GM10248 (cell line): ENCODE measurements around the gene LYSMD1.

Experiments used
- CTCF ChIA-PET: fragments of 300-600 bp; sonication (Branson Sonifier 250); formaldehyde crosslinking; extraction: SDS; loops from one replicate; lab custom pipeline; 2021; ENCODE audit warnings: antibody characterized with exemption; lab: Yijun Ruan, JAX
- POLR2A ChIA-PET: fragments of 350-650 bp; sonication (Branson Sonifier 250); formaldehyde crosslinking; extraction: SDS; loops from one replicate; lab custom pipeline; 2020; ENCODE audit warnings: antibody characterized with exemption; lab: Yijun Ruan, JAX
- DNase-seq: peaks from one replicate; pipeline ENCODE4 v3.0.0; 2012; ENCODE audit errors: extremely low spot score
- TF ChIP-seq, protein P1 (sequence below): IDR thresholded peaks from 2 replicates; pipeline ENCODE4 v1.5.1; 2012; ENCODE audit warnings: mild to moderate bottlenecking, low read depth; ENCODE audit errors: extremely low read depth, missing control alignments, control extremely low read depth

LYSMD1 gene

GRCh38 chr1:151143986-151144385, 21.7 kb downstream of the LYSMD1 start:
- CTCF ChIA-PET: interaction anchor here (3.0 to 7.5 kb wide), 3 partner anchors 12 to 44 kb away, joined by 18 to 56 read pairs (median 19); partner anchors contain the start of gene TNFAIP8L2
- no peak for DNase-seq
- POLR2A ChIA-PET: no interaction called here
- TF ChIP-seq, protein P1, sequence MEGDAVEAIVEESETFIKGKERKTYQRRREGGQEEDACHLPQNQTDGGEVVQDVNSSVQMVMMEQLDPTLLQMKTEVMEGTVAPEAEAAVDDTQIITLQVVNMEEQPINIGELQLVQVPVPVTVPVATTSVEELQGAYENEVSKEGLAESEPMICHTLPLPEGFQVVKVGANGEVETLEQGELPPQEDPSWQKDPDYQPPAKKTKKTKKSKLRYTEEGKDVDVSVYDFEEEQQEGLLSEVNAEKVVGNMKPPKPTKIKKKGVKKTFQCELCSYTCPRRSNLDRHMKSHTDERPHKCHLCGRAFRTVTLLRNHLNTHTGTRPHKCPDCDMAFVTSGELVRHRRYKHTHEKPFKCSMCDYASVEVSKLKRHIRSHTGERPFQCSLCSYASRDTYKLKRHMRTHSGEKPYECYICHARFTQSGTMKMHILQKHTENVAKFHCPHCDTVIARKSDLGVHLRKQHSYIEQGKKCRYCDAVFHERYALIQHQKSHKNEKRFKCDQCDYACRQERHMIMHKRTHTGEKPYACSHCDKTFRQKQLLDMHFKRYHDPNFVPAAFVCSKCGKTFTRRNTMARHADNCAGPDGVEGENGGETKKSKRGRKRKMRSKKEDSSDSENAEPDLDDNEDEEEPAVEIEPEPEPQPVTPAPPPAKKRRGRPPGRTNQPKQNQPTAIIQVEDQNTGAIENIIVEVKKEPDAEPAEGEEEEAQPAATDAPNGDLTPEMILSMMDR: no peak

- DNase-seq: no peak
- ChIA-PET CTCF (interaction anchor here (1.1 to 7.5 kb wide), 6 partner anchors 9 to 46 kb away, joined by 3 to 56 read pairs (median 11); partner anchors contain the start of gene TNFAIP8L2), POLR2A (interaction anchor here (0.6 kb wide), 1 partner anchor 117 kb away, joined by 4 read pairs; no protein-coding TSS in a partner anchor)
- TF ChIP-seq, protein P1: no peak
Observed at GRCh38 chr1:151143057-151143435, 22.7 kb downstream of the LYSMD1 start.

DNA sequence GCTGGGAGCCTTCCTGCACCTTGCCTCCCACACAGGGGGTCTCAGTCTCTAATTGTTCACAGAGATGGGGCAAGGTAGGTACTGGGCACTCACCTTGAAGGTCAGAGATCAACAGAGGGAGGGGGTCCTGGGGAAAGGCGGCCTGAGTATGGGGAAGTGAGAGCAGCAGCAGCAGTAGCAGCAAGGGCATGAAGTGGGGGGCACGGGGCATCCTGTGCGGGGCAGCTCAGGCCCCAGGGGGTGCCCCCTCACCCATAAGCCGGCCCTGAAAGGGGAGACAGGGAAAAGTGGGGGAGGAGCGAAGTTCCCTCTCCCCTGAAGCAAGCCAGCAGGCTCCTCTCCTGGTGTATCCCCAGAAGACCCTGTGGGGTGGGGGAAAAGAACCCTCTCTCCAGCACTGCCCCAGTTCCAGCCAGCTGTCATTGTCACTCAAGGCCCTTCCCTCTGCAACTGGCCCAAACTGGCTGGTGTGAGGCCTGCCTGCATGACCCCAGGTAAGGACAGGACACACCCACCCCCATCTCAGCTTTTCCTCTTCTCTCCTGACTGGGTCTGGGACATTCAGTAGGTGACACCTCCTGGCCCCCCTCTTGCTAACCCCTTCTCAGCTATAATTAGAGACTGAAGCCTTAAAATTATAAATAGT, 23.2 kb downstream of the LYSMD1 start:
- CTCF ChIA-PET: interaction anchor here (1.1 to 7.5 kb wide), 7 partner anchors 8 to 45 kb away, joined by 3 to 56 read pairs (median 9); partner anchors contain the start of gene TNFAIP8L2
- TF ChIP-seq, protein P1: no peak

GRCh38 chr1:151137789-151138188, 27.9 kb downstream of the LYSMD1 start:
- CTCF ChIA-PET: no interaction called here
- DNase-seq: no peak
- POLR2A ChIA-PET: no interaction called here
- TF ChIP-seq, protein P1: no peak

More for the DNA sequence above, 23.2 kb downstream of the LYSMD1 start:
- no peak for DNase-seq
- POLR2A ChIA-PET: no interaction called here

DNA sequence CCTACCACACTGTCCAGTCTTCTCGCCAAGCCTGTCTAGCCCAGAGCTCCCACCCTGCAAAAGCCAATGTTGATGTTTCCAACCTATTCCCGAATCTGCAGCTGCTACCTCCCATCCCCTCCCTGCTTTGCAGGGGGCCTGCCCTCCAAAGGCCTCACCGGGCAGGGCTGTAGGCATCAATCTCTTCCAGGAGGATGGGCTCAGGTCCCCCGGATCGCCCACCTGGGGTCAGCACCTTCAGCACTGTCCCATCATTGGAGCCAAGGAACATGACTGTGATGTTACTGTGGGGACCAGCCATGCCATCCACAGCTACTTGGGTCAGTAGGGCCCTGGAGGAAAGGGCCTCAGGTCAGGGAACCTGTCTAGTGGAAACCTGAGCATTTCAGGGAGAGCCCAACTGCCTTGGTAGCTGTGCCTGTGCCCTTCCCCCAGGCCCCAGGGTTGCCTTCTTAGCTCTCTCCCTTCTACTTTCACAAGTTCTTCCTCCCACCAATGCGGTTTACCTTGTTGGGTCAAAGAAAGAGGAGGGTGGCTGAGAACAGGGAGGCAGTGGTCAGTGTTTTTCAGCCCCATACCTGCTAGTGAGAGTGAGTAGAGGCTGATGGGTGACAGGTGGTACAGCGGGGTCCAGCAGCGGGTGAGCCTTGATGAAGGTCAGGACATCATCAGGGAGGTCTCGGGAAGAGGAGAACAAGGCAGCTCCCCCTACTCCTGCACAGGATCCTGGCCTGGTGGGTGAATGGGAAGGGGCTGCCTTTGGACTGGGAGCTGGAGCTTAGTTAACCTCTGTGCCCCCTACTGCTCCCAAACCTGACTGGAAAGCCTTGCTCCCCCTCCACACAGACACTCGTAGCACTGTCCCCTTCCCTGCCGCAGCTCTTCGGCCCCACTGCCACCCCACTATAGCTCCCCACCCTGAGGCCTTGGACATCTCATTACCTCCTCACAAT, 30.0 kb downstream of the LYSMD1 start:
- CTCF ChIA-PET: interaction anchor here (1.0 to 3.8 kb wide), 5 partner anchors 12 to 65 kb away, joined by 3 to 29 read pairs (median 11); partner anchors contain the start of genes GABPB2, SEMA6C and TNFAIP8L2
- POLR2A ChIA-PET: no interaction called here
- DNase-seq: no peak
- TF ChIP-seq, protein P1: no peak

DNA sequence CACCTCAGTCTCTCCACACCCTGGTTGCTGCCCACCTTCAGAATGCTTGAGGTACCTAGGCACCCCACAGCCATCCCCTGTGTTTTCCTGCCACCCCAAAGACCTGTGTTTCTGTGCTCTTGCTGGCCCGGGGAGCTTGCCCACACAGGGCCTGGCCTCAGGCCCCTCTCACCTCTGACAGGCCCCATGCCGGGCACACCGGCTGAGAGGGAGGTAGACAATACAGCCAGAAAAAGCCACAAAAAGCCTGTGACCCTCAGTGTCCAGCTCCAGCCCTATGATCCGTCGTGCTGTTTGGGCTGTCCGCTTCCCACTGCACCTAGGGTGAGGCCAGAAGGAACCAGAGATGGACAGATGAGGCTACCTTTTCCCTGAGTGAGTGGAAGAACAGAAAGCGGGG, 30.7 kb downstream of the LYSMD1 start:
- ChIA-PET CTCF (interaction anchor here (1.0 to 3.8 kb wide), 6 partner anchors 13 to 117 kb away, joined by 3 to 29 read pairs (median 8); partner anchors contain the start of genes GABPB2, SEMA6C and TNFAIP8L2), POLR2A (no interaction called here)
- no peak for DNase-seq
- TF ChIP-seq, protein P1: no peak
